A549 treated with CORT108297 at 1 μM for 4 hours (cell line): ENCODE results near the gene MPLKIP. TPM values are rescaled to one million over a fixed set of nuclear protein-coding genes. Genes with fewer than 3 reads are reported as not detected.

ENCODE experiments used
- total RNA-seq: library from RNA; stranded (reverse); fragments of 200-300 nt; extraction: Qiagen RNA extraction; gene quantifications from 5 replicates; pipeline ENCODE4 v1.2.3, GENCODE V29; 2022

The MPLKIP gene
- total RNA-seq: 35.0 to 44.0 TPM (median 38.8 TPM) in 5 replicates

GRCh38 chr7:40134428-40135316, at the start of gene MPLKIP, which contains the start of gene SUGCT:
TSS of gene MPLKIP (minus strand) at chr7:40134622. CDS start at chr7:40134567, 55 bp downstream.
TSS of gene SUGCT (plus strand) at chr7:40135005.

Other genes starting within 250 kb of the MPLKIP start
- gene CDK13, start 184.4 kb downstream of the MPLKIP start, total RNA-seq: 19.4 to 21.3 TPM (median 20.3 TPM) in 5 replicates
- gene SUGCT, start 383 bp upstream of the MPLKIP start, total RNA-seq: 0.56 to 1.6 TPM (median 0.95 TPM) in 5 replicates